RCC 7860 (cell line): Measurements from ENCODE around the gene TMEM255B.
A peak's percentile ranks its signal among the peaks of the same experiment; 100 is the strongest.
"Not testable (repeated sequence)": the region's sequence is repeated elsewhere in the genome, so short reads cannot be mapped to it uniquely, and the experiment has no call there.

Experiments
- DNase-seq: peaks from one replicate; pipeline ENCODE4 v3.0.0-alpha.2; 2015; ENCODE audit warnings: low spot score
- FAIRE-seq: peaks from 2 replicates; lab custom pipeline; 2012; peaks lifted over from hg19 to GRCh38; lab: Jason Lieb, UNC

TMEM255B gene

GRCh38 chr13:113785051-113786010 is 26.3 kb downstream of the TMEM255B start:
- FAIRE-seq (peak; percentile 88), DNase-seq (peak; percentile 89)

- DNase-seq (peak; percentile 9), FAIRE-seq (no peak)
Observed at GRCh38 chr13:113786262-113786841, 27.3 kb downstream of the TMEM255B start.

GRCh38 chr13:113787694-113788093 is 28.7 kb downstream of the TMEM255B start:
- DNase-seq (no peak), FAIRE-seq (no peak)

- DNase-seq, result no peak
Observed at GRCh38 chr13:113788413-113789135, 29.5 kb downstream of the TMEM255B start.

GRCh38 chr13:113789167-113789566 is 30.1 kb downstream of the TMEM255B start:
- FAIRE-seq, result no peak
- DNase-seq, result no peak

More at GRCh38 chr13:113788413-113789135, 29.5 kb downstream of the TMEM255B start:
- no peak for FAIRE-seq

GRCh38 chr13:113789931-113790330 is 30.9 kb downstream of the TMEM255B start:
- DNase-seq, FAIRE-seq: not testable (repeated sequence)

- FAIRE-seq, result no peak
- no peak for DNase-seq
Observed at GRCh38 chr13:113791226-113791625, 32.2 kb downstream of the TMEM255B start.

- DNase-seq (no peak), FAIRE-seq (no peak)
Observed at GRCh38 chr13:113791761-113792160, 32.7 kb downstream of the TMEM255B start.

- FAIRE-seq (no peak), DNase-seq (no peak)
Observed at GRCh38 chr13:113792236-113792770, 33.3 kb downstream of the TMEM255B start.

- no peak for FAIRE-seq
- no peak for DNase-seq
Observed at GRCh38 chr13:113792886-113793717, 34.1 kb downstream of the TMEM255B start.

- FAIRE-seq, result no peak
- no peak for DNase-seq
Observed at GRCh38 chr13:113793718-113794085, 34.7 kb downstream of the TMEM255B start.

- DNase-seq (no peak), FAIRE-seq (no peak)
Observed at GRCh38 chr13:113794086-113794485, 35.1 kb downstream of the TMEM255B start.

- FAIRE-seq (no peak), DNase-seq (no peak)
Observed at GRCh38 chr13:113794764-113795173, 35.7 kb downstream of the TMEM255B start.

- FAIRE-seq, result not testable (repeated sequence)
Observed at GRCh38 chr13:113795362-113795761, 36.3 kb downstream of the TMEM255B start.

GRCh38 chr13:113796211-113796963 is 37.4 kb downstream of the TMEM255B start:
- no peak for FAIRE-seq

More at GRCh38 chr13:113795362-113795761, 36.3 kb downstream of the TMEM255B start:
- DNase-seq, result not testable (repeated sequence)

GRCh38 chr13:113796964-113797676 is 38.1 kb downstream of the TMEM255B start:
- FAIRE-seq, result no peak
- no peak for DNase-seq

More at GRCh38 chr13:113796211-113796963, 37.4 kb downstream of the TMEM255B start:
- DNase-seq, result no peak

- no peak for DNase-seq
- no peak for FAIRE-seq
Observed at GRCh38 chr13:113798200-113798811, 39.3 kb downstream of the TMEM255B start.

- no peak for DNase-seq
- FAIRE-seq, result no peak
Observed at GRCh38 chr13:113800576-113800926, 41.5 kb downstream of the TMEM255B start.
